ENCODE measurements around the gene CYP8B1.

The CYP8B1 gene

DNA sequence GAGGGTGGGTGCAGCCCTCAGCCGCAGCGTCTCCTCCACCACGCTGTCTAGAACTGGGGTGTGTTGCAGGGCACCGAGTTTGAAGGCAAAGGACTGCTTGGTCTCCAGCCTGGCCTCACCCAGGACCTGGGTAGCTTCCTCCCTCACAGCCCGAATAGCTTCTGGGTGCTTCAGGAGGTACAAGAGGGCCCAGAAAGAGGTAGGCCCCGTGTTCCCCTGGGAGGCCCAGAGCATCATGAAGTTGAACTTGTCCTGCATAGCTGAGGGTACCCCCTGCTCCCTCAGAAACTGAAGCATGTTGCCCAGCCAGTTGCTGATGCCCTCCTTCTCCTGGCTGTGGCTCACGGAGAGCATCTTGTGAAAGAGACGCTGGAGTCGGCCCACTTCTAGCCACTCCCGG is 930 bp downstream of the CYP8B1 start:
- H3K4me1 Mint-ChIP-seq: peaks cover 8% of the 10 kb centered on the region
- no peak overlapping the region for H3K27ac Mint-ChIP-seq
- DNase-seq: no peak
- no peak overlapping the region for H3K4me3 Mint-ChIP-seq
- no peaks in the 10 kb centered on the region for H3K36me3 Mint-ChIP-seq (ENCODE audit: low read depth)
- H3K9me3 Mint-ChIP-seq: no peaks in the 10 kb centered on the region
- no peak for TF ChIP-seq CTCF (IDR thresholded peaks at IDR 0.05)
- peaks cover 49% of the 10 kb centered on the region for H3K27me3 Mint-ChIP-seq (ENCODE audit: low read depth, poor library complexity)

DNA sequence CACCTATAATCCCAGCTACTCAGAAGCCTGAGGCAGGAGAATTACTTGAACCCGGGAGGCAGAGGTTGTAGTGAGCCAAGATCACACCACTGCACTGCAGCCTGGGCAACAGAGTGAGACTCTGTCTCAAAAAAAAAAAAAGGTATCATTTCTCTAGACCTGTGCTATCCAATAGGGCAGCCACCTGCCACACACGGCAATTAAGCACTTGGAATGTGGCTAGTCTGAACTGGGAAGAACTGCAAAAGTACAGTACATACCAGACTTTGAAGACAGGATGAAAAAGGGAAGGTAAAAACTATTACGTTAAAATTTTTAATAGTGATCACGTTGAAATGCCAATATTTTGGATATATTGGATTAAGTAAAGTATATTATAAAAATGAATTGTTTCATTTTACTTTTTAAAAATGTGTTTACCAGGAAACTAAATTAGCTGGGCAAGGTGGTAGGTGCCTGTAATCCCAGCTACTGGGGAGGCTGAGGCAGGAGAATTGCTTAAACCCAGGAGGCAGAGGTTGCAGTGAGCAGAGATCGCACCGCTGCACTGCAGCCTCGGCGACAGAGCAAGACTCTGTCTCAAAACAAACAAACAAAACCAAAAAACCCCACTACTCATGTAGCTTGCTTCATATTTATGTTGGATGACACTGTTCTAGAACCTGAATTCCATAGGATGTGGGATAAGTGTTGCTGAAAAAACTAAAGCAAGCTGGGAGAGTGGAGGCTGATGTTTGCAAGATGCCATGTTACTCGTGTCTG is 2.3 kb downstream of the CYP8B1 start:
- H3K27me3 Mint-ChIP-seq (ENCODE audit: low read depth, poor library complexity): peaks cover 42% of the 10 kb centered on the region
- no peaks in the 10 kb centered on the region for H3K36me3 Mint-ChIP-seq (ENCODE audit: low read depth)
- H3K4me3 Mint-ChIP-seq: no peak overlapping the region
- no peak for TF ChIP-seq CTCF (IDR thresholded peaks at IDR 0.05)
- DNase-seq: no peak
- no peak overlapping the region for H3K27ac Mint-ChIP-seq
- peaks cover 8% of the 10 kb centered on the region for H3K4me1 Mint-ChIP-seq
- H3K9me3 Mint-ChIP-seq: no peaks in the 10 kb centered on the region

DNA sequence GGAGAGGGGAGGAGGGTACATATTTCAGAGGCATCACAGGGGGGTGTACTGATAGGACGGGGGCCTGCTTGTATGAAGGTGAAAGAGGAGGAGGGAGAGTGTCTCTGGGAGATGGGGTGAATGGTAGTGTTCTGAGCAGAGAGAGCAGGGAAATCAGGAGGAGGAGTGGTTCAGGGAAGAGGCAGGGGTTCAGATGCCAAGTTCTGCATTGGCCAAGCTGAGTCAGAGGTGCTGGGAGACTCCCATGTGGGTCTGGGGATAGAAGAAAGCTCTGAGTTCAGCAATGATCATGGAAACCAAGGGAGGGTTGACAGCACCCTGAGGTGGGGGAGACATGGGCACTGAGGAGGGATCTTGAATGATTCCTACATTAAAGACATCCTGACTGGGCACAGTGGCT is 3.0 kb downstream of the CYP8B1 start:
- H3K4me3 Mint-ChIP-seq: no peak overlapping the region
- DNase-seq: no peak
- H3K36me3 Mint-ChIP-seq (ENCODE audit: low read depth): no peaks in the 10 kb centered on the region
- H3K27ac Mint-ChIP-seq: peak overlapping the region; percentile 3
- no peaks in the 10 kb centered on the region for H3K9me3 Mint-ChIP-seq
- peaks cover 40% of the 10 kb centered on the region for H3K27me3 Mint-ChIP-seq (ENCODE audit: low read depth, poor library complexity)
- no peak for TF ChIP-seq CTCF (IDR thresholded peaks at IDR 0.05)
- H3K4me1 Mint-ChIP-seq: peaks cover 8% of the 10 kb centered on the region

- H3K4me1 Mint-ChIP-seq: peaks cover 8% of the 10 kb centered on the region
- peaks cover 32% of the 10 kb centered on the region for H3K27me3 Mint-ChIP-seq (ENCODE audit: low read depth, poor library complexity)
- no peak for DNase-seq
- TF ChIP-seq CTCF (IDR thresholded peaks at IDR 0.05): no peak
- H3K4me3 Mint-ChIP-seq: no peak overlapping the region
- no peaks in the 10 kb centered on the region for H3K9me3 Mint-ChIP-seq
- no peaks in the 10 kb centered on the region for H3K36me3 Mint-ChIP-seq (ENCODE audit: low read depth)
- no peak overlapping the region for H3K27ac Mint-ChIP-seq
Measured at GRCh38 chr3:42871592-42872196, 4.0 kb downstream of the CYP8B1 start.

- Mint-ChIP-seq H3K27me3 (ENCODE audit: low read depth, poor library complexity) (peaks cover 18% of the 10 kb centered on the region), H3K9me3 (no peaks in the 10 kb centered on the region), H3K27ac (no peak overlapping the region), H3K4me3 (no peak overlapping the region), H3K4me1 (peaks cover 8% of the 10 kb centered on the region), H3K36me3 (ENCODE audit: low read depth) (no peaks in the 10 kb centered on the region)
- TF ChIP-seq CTCF (IDR thresholded peaks at IDR 0.05): no peak
- DNase-seq: no peak
Measured at GRCh38 chr3:42868841-42869240, 6.8 kb downstream of the CYP8B1 start.

- Mint-ChIP-seq H3K4me1 (peaks cover under 1% of the 10 kb centered on the region), H3K27ac (no peak overlapping the region), H3K36me3 (ENCODE audit: low read depth) (no peaks in the 10 kb centered on the region), H3K27me3 (ENCODE audit: low read depth, poor library complexity) (peaks cover 20% of the 10 kb centered on the region), H3K9me3 (peaks cover 5% of the 10 kb centered on the region), H3K4me3 (no peak overlapping the region)
- no peak for DNase-seq
- no peak for TF ChIP-seq CTCF (IDR thresholded peaks at IDR 0.05)
Measured at GRCh38 chr3:42867138-42867537, 8.5 kb downstream of the CYP8B1 start.

Measured in nephron progenitor cell (in vitro differentiated cells).